Hepatocyte (in vitro differentiated cells): ENCODE measurements around the gene SLC36A3. TPM values are rescaled to one million over a fixed set of nuclear protein-coding genes. Genes with fewer than 3 reads are reported as not detected.

Source experiments
- DNase-seq: peaks from one replicate; pipeline ENCODE4 v3.0.0-alpha.2; 2016; ENCODE audit warnings: low spot score
- H2AFZ ChIP-seq: fragments of 200-600 bp; sonication (generic); 2 replicates; pipeline ENCODE4 v1.6.0; 2016; ENCODE audit warnings: antibody characterized with exemption, mild to moderate bottlenecking
- H3K27ac ChIP-seq: fragments of 200-600 bp; sonication (generic); 2 replicates; pipeline ENCODE4 v1.5.1; 2016; ENCODE audit warnings: mild to moderate bottlenecking
- H3K27me3 ChIP-seq: fragments of 200-600 bp; sonication (generic); 2 replicates; pipeline ENCODE4 v1.6.1; 2016
- H3K36me3 ChIP-seq: fragments of 200-600 bp; sonication (generic); replicated peaks from 2 replicates; pipeline ENCODE4 v1.5.1; 2016; ENCODE audit warnings: low read depth; ENCODE audit not compliant: insufficient read depth
- H3K4me1 ChIP-seq: fragments of 200-600 bp; sonication (generic); 2 replicates; pipeline ENCODE4 v1.5.1; 2016; ENCODE audit warnings: mild to moderate bottlenecking, moderate library complexity; ENCODE audit not compliant: insufficient read depth
- H3K4me2 ChIP-seq: fragments of 200-600 bp; sonication (generic); 2 replicates; pipeline ENCODE4 v1.6.0; 2016
- H3K4me3 ChIP-seq: fragments of 200-600 bp; sonication (generic); 2 replicates; pipeline ENCODE4 v1.5.1; 2016; ENCODE audit warnings: mild to moderate bottlenecking
- H3K79me2 ChIP-seq: fragments of 200-600 bp; sonication (generic); 2 replicates; pipeline ENCODE4 v1.6.0; 2017; ENCODE audit warnings: mild to moderate bottlenecking
- H3K9me2 ChIP-seq: fragments of 200-600 bp; sonication (generic); replicated peaks from 2 replicates; pipeline ENCODE4 v1.6.0; 2017; ENCODE audit warnings: mild to moderate bottlenecking; ENCODE audit not compliant: insufficient read depth
- H3K9me3 ChIP-seq: fragments of 200-600 bp; sonication (generic); 2 replicates; pipeline ENCODE4 v1.5.1; 2016; ENCODE audit warnings: low read depth, mild to moderate bottlenecking
- H4K20me1 ChIP-seq: fragments of 200-600 bp; sonication (generic); 2 replicates; pipeline ENCODE4 v1.6.0; 2016; ENCODE audit warnings: mild to moderate bottlenecking; ENCODE audit not compliant: insufficient read depth, poor library complexity, severe bottlenecking
- CTCF ChIP-seq: fragments of 200-600 bp; sonication (generic); IDR thresholded peaks from 2 replicates; pipeline ENCODE4 v1.5.1; 2016; ENCODE audit warnings: antibody characterized with exemption, mild to moderate bottlenecking; ENCODE audit not compliant: poor library complexity
- EZH2 ChIP-seq: fragments of 200-600 bp; sonication (generic); IDR thresholded peaks from 2 replicates; pipeline ENCODE4 v1.6.1; 2016; ENCODE audit warnings: antibody characterized with exemption, mild to moderate bottlenecking, borderline replicate concordance
- EZH2phosphoT487 ChIP-seq: fragments of 200-600 bp; sonication (generic); IDR thresholded peaks from one replicate; pipeline ENCODE4 v1.6.1; 2018; ENCODE audit warnings: antibody characterized with exemption, mild to moderate bottlenecking, low read depth, moderate library complexity; ENCODE audit not compliant: unreplicated experiment, severe bottlenecking
- WGBS: methylation state at CpG from one replicate; pipeline ENCODE4 v1.1.6; 2016; ENCODE audit warnings: low lambda C conversion rate; ENCODE audit errors: missing lambda C conversion rate; 5-methylcytosine and 5-hydroxymethylcytosine counted together
- polyA plus RNA-seq: library from polyadenylated mRNA; unstranded; fragments of >200 nt; fragmentation: Nextera tagmentation; extraction: Ambion mirVana; gene quantifications from 2 replicates; pipeline ENCODE4 v1.2.1, GENCODE V29; 2016
- total RNA-seq: library from RNA; depleted of rRNA; stranded (reverse); fragments of >200 nt; gene quantifications from 2 replicates; pipeline ENCODE4 v1.2.3, GENCODE V29; 2014

The SLC36A3 gene
- total and polyA plus RNA-seq, 2 experiments from 2014 or later: not detected

GRCh38 chr5:151317871-151318270 lies 14.3 kb upstream of the SLC36A3 start:
- no peaks in the 10 kb centered on the region for H3K79me2 ChIP-seq
- no peaks in the 10 kb centered on the region for H3K27me3 ChIP-seq
- no peaks in the 10 kb centered on the region for H3K36me3 ChIP-seq
- H3K27ac ChIP-seq: no peak overlapping the region
- no peak overlapping the region for H3K4me2 ChIP-seq
- H4K20me1 ChIP-seq: no peaks in the 10 kb centered on the region
- H3K9me3 ChIP-seq: no peaks in the 10 kb centered on the region
- no peak overlapping the region for H3K4me3 ChIP-seq
- 35% methylated on average over 2 of the region's 2 CpGs for WGBS
- H2AFZ ChIP-seq: no peak overlapping the region
- H3K4me1 ChIP-seq: no peaks in the 10 kb centered on the region
- no peaks in the 10 kb centered on the region for H3K9me2 ChIP-seq
- TF ChIP-seq EZH2phosphoT487 (no peak), CTCF (no peak), EZH2 (no peak)
- DNase-seq: no peak

- 59% methylated on average over 8 of the region's 8 CpGs for WGBS
- Histone ChIP-seq H3K27me3 (no peaks in the 10 kb centered on the region), H3K9me3 (no peaks in the 10 kb centered on the region), H3K4me2 (no peak overlapping the region), H3K27ac (no peak overlapping the region), H4K20me1 (no peaks in the 10 kb centered on the region), H3K9me2 (no peaks in the 10 kb centered on the region), H3K36me3 (no peaks in the 10 kb centered on the region), H3K4me3 (no peak overlapping the region), H3K4me1 (no peaks in the 10 kb centered on the region), H2AFZ (no peak overlapping the region), H3K79me2 (no peaks in the 10 kb centered on the region)
- TF ChIP-seq EZH2: no peak
- TF ChIP-seq CTCF: peak; percentile 82
- DNase-seq: peak; percentile 87
Measured at GRCh38 chr5:151315998-151316597, 12.5 kb upstream of the SLC36A3 start.

DNA sequence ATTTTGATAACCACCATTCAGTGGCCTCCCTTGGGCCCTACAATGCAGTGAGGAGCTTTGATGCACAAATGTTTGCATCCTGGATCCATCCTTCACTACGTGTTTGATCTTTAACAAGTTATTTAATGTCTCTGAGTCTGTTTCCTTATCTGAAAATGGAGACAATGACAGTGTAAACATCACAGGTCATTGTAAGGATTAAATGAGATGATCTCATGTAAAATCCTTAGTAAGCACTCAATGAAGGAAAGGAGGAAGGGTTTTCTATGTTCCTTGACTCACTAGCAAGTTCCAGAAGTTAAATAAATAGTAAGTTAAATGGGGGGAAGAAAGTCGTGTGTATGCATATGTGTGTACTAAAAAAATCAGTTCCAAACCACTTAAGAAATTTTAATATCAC lies 9.8 kb upstream of the SLC36A3 start:
- WGBS: 24% methylated on average over 2 of the region's 2 CpGs
- no peak overlapping the region for H3K27ac ChIP-seq
- H3K27me3 ChIP-seq: no peaks in the 10 kb centered on the region

More for the DNA sequence above, 9.8 kb upstream of the SLC36A3 start:
- Histone ChIP-seq H2AFZ (no peak overlapping the region), H3K9me2 (no peaks in the 10 kb centered on the region), H3K4me3 (no peak overlapping the region), H4K20me1 (no peaks in the 10 kb centered on the region), H3K36me3 (no peaks in the 10 kb centered on the region), H3K4me1 (no peaks in the 10 kb centered on the region), H3K4me2 (no peak overlapping the region), H3K9me3 (no peaks in the 10 kb centered on the region), H3K79me2 (no peaks in the 10 kb centered on the region)
- TF ChIP-seq EZH2phosphoT487 (no peak), EZH2 (no peak), CTCF (no peak)
- no peak for DNase-seq
